Measurements from ENCODE around the gene KLRC3.

DNA sequence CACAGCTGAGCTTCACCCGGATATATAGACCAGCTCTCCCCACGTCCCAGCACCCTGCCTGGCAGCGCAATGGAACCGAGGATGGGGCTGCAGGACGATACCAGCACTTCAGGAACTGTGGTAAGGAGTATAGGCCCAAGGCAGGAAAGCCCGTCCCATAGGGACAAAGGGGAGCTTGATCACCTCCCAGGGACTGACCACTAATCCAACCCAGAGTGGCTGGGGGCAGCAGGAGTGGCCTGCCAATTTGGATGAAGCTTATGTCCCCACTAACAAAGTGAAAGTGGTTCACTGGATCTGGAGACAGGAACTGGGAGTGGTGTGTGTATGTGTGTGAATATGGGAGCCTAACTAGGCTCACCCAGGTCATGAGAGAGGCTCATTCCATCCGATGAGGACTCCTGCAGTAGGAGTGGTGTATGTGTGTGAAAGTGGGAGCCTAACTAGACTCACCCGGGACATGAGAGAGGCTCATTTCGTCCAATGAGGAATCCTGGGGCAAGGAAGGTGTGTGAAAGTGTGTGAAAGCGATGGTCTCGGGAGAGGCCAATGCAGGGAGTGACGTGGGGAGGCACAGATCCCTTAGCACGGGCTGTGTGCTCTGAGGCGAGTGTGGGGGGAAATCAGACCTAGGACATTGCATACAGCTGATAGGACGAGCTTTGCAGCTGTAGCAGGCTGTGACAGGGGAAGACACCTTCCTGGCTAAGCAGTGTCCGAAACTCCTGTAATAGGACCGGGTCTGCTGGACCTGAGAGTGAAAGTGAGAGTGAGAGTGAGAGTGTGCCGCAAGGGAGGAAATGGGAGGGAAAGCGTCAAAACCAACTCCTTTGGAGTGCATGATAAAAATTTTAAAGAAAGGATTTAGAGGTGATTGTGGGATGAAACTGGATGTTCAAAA lies 56.2 kb downstream of the KLRC3 start:
- TF ChIP-seq SP1 (IDR thresholded peaks at IDR 0.05) (no peak), FOXM1 (IDR thresholded peaks at IDR 0.05; ENCODE audit: borderline replicate concordance) (no peak), SUZ12 (IDR thresholded peaks at IDR 0.05) (no peak), ELF4 (IDR thresholded peaks at IDR 0.05) (no peak), HDGF (IDR thresholded peaks at IDR 0.05; ENCODE audit: borderline replicate concordance) (no peak)
- TF ChIP-seq, protein P1, sequence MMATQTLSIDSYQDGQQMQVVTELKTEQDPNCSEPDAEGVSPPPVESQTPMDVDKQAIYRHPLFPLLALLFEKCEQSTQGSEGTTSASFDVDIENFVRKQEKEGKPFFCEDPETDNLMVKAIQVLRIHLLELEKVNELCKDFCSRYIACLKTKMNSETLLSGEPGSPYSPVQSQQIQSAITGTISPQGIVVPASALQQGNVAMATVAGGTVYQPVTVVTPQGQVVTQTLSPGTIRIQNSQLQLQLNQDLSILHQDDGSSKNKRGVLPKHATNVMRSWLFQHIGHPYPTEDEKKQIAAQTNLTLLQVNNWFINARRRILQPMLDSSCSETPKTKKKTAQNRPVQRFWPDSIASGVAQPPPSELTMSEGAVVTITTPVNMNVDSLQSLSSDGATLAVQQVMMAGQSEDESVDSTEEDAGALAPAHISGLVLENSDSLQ (IDR thresholded peaks at IDR 0.05) = no peak

All from HEK293T (cell line).